Osteoblast (primary cell): ENCODE data around the gene NEDD4L. TPM values are rescaled to one million over a fixed set of nuclear protein-coding genes. Genes with fewer than 3 reads are reported as not detected.

Experiments
- DNase-seq: peaks from one replicate; pipeline ENCODE4 v3.0.0; 2011; ENCODE audit warnings: low spot score, mixed read lengths; ENCODE audit not compliant: insufficient read length; ENCODE audit errors: missing footprints
- H2AFZ ChIP-seq: 2 replicates; pipeline ENCODE4 v1.6.0; 2011; ENCODE audit warnings: mild to moderate bottlenecking, low read length
- H3K27ac ChIP-seq: 2 replicates; pipeline ENCODE4 v1.5.1; 2011; ENCODE audit warnings: mild to moderate bottlenecking, low read depth, low read length, moderate library complexity
- H3K27me3 ChIP-seq: 2 replicates; pipeline ENCODE4 v1.6.0; 2012; ENCODE audit warnings: mild to moderate bottlenecking, control low read depth, inconsistent platforms, low read length, moderate library complexity; ENCODE audit not compliant: insufficient read depth
- H3K36me3 ChIP-seq: 2 replicates; pipeline ENCODE4 v1.5.1; 2011; ENCODE audit warnings: mild to moderate bottlenecking, low read length, control low read depth, moderate library complexity; ENCODE audit not compliant: insufficient read depth
- H3K4me1 ChIP-seq: 2 replicates; pipeline ENCODE4 v1.5.1; 2011; ENCODE audit warnings: mild to moderate bottlenecking, low read length, control low read depth, moderate library complexity; ENCODE audit not compliant: insufficient read depth
- H3K4me2 ChIP-seq: 2 replicates; pipeline ENCODE4 v1.6.0; 2011; ENCODE audit warnings: mild to moderate bottlenecking, low read length; ENCODE audit not compliant: insufficient read depth
- H3K4me3 ChIP-seq: fragments of 200-600 bp; sonication (generic); 3 replicates; pipeline ENCODE4 v1.5.1; 2012; ENCODE audit warnings: mild to moderate bottlenecking, low read length, inconsistent platforms; ENCODE audit not compliant: insufficient read depth
- H3K79me2 ChIP-seq: 2 replicates; pipeline ENCODE4 v1.6.0; 2012; ENCODE audit warnings: mild to moderate bottlenecking, low read length, control low read depth, inconsistent platforms; ENCODE audit not compliant: insufficient read depth
- H3K9me3 ChIP-seq: 2 replicates; pipeline ENCODE4 v1.5.1; 2011; ENCODE audit warnings: low read depth, low read length, control low read depth
- H4K20me1 ChIP-seq: 2 replicates; pipeline ENCODE4 v1.6.0; 2012; ENCODE audit warnings: mild to moderate bottlenecking, low read length, control low read depth; ENCODE audit not compliant: insufficient read depth
- total RNA-seq: library from RNA; depleted of rRNA; stranded (reverse); fragments of >200 nt; gene quantifications from 2 replicates; pipeline ENCODE4 v1.2.3, GENCODE V29; 2012
- TF ChIP-seq, protein P1 (sequence below): IDR thresholded peaks from 2 replicates; pipeline ENCODE4 v1.5.1; 2011; ENCODE audit warnings: mild to moderate bottlenecking, low read depth, low read length, moderate library complexity; ENCODE audit errors: extremely low read depth

NEDD4L gene
- total RNA-seq, 1 donor: 30.0 TPM

DNA sequence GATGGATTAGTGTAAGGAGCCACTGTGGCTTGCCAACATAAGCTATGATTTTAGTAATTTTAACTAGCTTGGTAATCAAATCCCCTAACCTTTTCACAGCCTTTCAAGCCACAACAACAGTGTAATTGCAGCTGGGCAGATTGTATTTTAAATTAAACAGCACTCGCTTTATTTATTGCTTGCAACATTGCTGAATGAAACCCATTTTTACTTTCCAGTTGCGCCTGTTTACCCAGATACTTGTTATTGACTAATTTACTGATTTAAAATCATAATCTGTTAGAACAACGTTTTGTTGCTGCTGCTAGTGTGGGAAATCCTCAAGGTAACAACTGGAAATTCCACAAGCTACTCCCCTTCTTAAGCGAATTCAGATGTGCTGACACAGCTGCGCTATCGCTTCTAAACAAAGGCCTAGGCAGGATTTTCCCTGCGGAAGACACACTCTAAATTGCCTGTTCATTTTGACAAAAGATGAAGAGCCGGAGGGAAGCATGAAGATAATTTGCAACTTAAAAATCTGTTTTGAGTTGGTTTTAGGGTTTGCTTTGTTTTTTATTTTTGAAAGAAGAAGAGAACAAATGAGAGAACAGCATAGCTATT lies 300.9 kb downstream of the NEDD4L start:
- no peak overlapping the region for H3K27ac ChIP-seq
- no peak overlapping the region for H2AFZ ChIP-seq
- H3K9me3 ChIP-seq: no peaks in the 10 kb centered on the region
- H3K36me3 ChIP-seq: no peaks in the 10 kb centered on the region
- H3K4me2 ChIP-seq: no peak overlapping the region
- TF ChIP-seq, protein P1, sequence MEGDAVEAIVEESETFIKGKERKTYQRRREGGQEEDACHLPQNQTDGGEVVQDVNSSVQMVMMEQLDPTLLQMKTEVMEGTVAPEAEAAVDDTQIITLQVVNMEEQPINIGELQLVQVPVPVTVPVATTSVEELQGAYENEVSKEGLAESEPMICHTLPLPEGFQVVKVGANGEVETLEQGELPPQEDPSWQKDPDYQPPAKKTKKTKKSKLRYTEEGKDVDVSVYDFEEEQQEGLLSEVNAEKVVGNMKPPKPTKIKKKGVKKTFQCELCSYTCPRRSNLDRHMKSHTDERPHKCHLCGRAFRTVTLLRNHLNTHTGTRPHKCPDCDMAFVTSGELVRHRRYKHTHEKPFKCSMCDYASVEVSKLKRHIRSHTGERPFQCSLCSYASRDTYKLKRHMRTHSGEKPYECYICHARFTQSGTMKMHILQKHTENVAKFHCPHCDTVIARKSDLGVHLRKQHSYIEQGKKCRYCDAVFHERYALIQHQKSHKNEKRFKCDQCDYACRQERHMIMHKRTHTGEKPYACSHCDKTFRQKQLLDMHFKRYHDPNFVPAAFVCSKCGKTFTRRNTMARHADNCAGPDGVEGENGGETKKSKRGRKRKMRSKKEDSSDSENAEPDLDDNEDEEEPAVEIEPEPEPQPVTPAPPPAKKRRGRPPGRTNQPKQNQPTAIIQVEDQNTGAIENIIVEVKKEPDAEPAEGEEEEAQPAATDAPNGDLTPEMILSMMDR: no peak
- H3K4me3 ChIP-seq: no peak overlapping the region
- no peaks in the 10 kb centered on the region for H3K79me2 ChIP-seq
- no peaks in the 10 kb centered on the region for H4K20me1 ChIP-seq
- H3K27me3 ChIP-seq: no peaks in the 10 kb centered on the region
- no peaks in the 10 kb centered on the region for H3K4me1 ChIP-seq
- no peak for DNase-seq

DNA sequence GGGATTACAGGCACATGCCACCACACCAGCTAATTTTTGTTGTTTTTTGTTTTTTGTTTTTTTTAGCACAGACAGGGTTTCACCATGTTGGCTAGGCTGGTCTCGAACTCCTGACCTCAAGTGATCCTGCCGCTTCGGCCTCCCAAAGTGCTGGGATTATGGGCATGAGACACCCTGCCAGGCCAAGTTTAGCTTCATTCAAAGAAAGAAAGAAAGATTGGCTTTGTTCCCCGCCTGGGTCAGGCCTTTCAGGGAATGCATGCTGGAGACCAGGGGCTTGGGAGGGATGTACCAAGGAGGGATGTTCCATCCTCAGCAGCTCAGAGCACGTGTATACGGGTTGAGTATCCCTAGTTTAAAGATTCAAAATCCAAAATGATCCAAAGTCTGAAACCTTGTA lies 301.8 kb downstream of the NEDD4L start:
- Histone ChIP-seq H3K27ac (no peak overlapping the region), H3K27me3 (no peaks in the 10 kb centered on the region), H2AFZ (no peak overlapping the region), H3K4me3 (no peak overlapping the region), H3K9me3 (no peaks in the 10 kb centered on the region), H3K79me2 (no peaks in the 10 kb centered on the region), H3K4me2 (no peak overlapping the region), H3K4me1 (no peaks in the 10 kb centered on the region), H3K36me3 (no peaks in the 10 kb centered on the region), H4K20me1 (no peaks in the 10 kb centered on the region)
- TF ChIP-seq, protein P1: no peak
- no peak for DNase-seq

DNA sequence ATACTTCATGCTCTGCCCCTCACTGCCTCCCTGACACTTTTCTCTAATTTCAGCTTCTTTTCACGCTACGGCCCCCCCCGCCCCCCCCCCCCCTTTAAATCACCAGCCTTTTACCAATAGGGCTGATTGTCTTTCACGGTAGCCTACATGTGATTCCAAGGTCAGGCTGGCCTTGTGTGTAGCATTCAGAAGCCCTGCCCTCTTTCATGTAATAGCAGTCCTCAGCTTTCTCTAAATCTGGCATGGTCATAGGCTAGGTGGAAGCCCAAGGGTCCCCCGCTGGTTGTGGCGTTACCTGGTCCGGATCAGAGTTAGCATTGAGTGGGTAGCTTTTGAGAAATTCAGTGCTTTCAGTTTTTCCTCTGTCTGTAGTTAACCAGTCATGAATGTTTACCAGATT lies 303.1 kb downstream of the NEDD4L start:
- H3K4me3 ChIP-seq: no peak overlapping the region
- no peaks in the 10 kb centered on the region for H3K36me3 ChIP-seq
- H3K9me3 ChIP-seq: no peaks in the 10 kb centered on the region
- no peaks in the 10 kb centered on the region for H4K20me1 ChIP-seq
- H3K4me2 ChIP-seq: no peak overlapping the region
- H3K27ac ChIP-seq: no peak overlapping the region
- TF ChIP-seq, protein P1: no peak
- no peak for DNase-seq
- no peaks in the 10 kb centered on the region for H3K27me3 ChIP-seq
- H2AFZ ChIP-seq: no peak overlapping the region
- no peaks in the 10 kb centered on the region for H3K79me2 ChIP-seq
- no peaks in the 10 kb centered on the region for H3K4me1 ChIP-seq

DNA sequence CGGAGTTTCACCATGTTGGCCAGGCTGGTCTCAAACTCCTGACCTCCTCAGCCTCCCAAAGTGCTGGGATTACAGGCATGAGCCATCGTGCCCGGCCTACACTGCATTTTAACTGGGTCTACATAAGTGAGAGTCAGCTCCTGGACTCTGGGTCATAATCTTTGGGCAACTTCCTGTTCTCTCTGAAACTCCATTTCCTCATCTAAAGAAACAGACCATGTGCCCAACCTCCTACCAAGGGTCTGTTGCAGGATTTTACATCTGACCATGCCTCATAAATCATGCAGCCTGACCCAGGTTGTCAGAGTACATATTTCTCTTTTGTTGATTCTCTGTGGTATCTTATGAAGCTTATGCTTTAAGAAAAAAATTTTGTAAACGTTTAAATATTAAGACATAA lies 304.5 kb downstream of the NEDD4L start:
- TF ChIP-seq, protein P1: no peak
- H3K79me2 ChIP-seq: no peaks in the 10 kb centered on the region
- H3K27me3 ChIP-seq: no peaks in the 10 kb centered on the region
- H3K9me3 ChIP-seq: no peaks in the 10 kb centered on the region
- H3K36me3 ChIP-seq: no peaks in the 10 kb centered on the region
- no peaks in the 10 kb centered on the region for H4K20me1 ChIP-seq
- H3K4me1 ChIP-seq: no peaks in the 10 kb centered on the region
- H3K27ac ChIP-seq: no peak overlapping the region
- DNase-seq: no peak
- H3K4me3 ChIP-seq: no peak overlapping the region
- no peak overlapping the region for H2AFZ ChIP-seq
- H3K4me2 ChIP-seq: no peak overlapping the region
